ENCODE measurements around the gene MRPL21.

The MRPL21 gene

DNA sequence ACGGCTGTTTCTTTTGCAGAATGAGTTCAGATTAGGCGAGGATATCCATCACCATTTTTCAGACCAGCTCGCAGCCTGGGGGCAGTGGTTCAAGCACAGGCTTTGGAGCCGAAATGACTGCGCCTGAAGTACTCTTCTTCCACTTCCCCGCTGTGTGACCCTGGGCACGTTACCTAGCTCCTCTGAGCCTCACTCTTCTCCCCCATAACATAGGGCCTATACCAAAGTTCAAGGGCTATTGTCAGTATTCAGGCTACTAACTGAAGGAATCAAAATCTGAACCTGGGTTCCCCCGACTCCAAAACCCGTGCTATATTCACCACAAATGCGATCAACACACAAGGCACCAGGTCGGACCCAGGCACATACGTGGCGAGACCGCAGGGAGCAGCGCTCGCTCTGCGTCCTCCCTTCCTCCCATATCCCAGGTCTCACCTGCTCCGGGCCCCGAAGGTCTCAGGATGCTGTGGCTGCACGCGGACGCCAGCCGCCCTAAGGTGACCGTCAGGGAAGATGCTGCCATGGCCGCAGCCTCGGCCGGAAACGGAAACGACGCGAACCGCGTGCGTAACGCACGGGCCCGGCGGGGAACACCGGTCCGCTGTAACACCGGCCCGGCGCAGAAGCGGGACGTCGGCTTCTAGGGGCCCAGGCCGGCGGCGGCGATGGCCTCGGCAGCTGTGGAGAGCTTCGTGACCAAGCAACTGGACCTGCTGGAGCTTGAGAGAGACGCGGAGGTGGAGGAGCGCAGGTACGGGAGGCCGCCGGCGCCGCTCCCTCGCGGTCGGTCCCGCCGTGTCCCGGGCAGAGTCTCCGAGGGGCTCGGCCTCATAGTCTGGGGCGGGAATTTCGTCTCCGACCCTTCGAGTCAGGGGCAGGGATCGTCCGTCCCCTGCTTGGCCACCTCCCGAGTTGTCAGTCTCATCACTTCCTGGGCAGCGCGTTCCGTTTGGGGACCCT lies at the start of gene MRPL21, which contains the start of gene IGHMBP2:
TSS of gene MRPL21 (minus strand) at position 545 of the 960 bp plus-strand sequence. CDS start at position 523, 22 bp downstream.
TSS of gene IGHMBP2 (plus strand) at position 604 of the 960 bp plus-strand sequence. CDS start at position 666, 62 bp downstream.
- peak; percentile 94 for DNase-seq

GRCh38 chr11:68950762-68951161 lies 47.1 kb upstream of the MRPL21 start:
- no peak for DNase-seq

- DNase-seq, result peak; percentile 93
These were observed 46.6 kb upstream of the MRPL21 start for GRCh38 chr11:68950270-68950669.

DNA sequence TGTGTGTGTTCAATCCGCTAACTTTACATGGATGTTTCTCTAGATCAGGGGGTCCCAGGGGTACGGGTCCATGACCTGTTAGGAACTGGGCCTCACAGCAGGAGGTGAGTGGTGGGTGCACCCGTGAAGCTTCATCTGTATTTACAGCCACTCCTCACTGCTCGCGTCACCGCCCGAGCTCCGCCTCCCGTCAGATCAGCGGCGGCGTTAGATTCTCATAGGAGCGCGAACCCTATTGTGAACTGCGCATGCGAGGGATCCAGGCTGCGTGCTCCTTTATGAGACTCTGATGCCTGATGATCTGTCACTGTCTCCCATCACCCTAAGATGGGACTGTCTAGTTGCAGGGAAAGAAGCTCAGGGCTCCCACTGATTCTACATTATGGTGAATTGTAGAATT lies 45.3 kb upstream of the MRPL21 start:
- DNase-seq, result no peak

DNA sequence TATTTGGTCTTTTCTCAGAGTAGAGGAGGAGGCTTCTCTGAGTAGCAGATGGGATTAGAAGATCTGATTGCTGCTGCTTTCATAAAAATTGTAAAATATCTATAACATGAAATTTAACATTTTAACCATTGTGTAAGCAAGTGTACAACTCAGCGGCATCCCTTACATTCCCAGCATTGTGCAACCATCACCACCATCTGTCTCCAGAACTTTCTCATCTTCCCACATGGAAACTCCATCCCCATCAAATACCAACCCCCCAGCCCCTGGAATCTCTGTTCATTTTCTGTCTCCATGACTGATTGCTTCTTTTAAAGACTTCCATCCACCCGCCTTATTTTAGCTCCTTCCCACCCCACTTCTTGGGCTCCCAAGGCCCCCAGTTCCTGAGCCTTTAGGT lies 44.9 kb upstream of the MRPL21 start:
- no peak for DNase-seq

DNA sequence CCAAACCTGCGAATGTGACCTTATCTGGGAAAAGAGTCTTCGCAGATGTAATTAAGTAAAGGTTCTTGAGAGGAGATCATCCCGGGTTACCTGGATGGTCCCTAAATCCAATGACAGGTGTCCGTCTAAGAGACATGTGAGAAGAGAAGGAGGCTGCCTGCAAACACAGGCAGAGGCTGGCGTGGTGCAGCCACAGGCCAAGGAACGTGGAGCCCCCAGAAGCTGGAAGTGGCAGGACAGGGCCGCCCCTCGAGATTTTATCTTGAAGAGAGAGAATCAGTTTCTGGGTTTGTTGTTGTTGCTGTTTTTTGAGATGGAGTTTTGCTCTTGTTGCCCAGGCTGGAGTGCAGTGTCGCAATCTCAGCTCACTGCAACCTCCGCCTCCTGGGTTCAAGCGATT lies 43.5 kb upstream of the MRPL21 start:
- DNase-seq, result no peak

DNA sequence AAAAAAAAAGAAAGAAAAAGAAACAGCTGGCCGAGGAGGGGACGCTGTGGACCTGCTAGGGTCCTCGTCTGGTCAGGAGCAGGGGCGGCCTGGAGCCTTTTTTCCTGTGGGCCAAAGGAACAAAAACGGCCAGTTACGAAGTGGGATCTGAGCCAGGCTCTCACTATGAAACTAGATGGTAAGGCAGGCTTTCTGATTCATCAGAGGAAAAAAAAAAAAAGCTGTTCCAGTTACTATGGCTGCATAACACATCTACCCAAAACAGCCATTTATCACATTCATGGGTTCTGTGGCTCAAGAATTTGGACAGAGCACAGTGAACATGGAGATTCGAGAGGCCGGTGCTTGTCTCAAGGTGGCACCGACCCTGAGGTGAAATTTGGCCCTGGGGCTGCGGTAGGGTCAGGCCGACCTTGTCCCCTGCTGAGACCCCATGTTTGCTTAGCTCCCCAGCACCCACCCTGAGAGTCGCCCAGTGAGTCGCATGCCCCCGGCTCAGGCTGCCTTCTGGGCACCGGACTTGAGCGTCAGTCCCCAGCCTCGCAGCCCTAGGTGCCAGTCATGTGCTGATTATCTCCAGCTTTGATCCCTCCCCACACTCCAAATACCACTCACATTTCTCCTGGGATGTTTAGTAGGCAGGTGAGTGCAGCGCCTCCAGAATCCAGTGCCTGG lies 42.9 kb upstream of the MRPL21 start:
- no peak for DNase-seq

- DNase-seq, result no peak
These were observed 39.2 kb upstream of the MRPL21 start for GRCh38 chr11:68942751-68943271.

GRCh38 chr11:68942095-68942620 lies 38.5 kb upstream of the MRPL21 start:
- DNase-seq, result no peak

DNA sequence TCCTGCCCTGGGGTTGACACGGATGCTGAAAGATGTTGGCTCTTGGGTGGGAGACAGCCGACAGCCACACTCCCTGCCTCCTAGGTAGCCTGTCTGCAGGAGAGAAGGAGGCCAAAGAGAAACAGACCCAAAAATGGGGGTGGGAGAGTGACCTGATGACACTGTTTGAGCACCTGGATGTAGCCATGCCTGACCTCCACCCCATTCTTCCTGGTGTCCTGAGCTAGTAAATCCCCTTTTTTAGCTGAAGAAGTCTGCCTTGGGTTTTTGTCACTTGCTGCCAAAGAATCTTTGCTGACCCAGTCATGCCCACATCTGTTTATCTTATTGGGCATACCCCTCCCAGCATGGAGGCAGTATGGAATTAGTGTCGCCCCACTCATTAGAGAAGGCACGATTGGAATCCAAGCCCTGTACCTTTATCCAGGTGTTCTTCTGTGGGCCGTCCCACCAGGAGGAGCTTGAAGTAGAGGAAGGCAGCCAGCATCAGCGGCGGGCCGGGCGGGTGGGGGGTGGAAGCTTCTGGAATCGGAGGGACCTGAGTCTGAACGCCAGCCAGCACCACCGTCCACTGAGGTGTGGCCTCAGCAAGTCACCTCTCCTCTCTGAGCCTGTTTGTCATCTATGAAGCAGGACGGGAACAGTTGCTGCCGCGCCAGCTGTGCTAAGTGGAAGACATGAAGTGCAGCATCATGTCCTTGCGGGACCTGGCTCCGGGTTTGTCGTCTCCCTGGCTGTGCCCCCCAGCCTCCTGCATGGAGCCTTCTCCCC lies 37.9 kb upstream of the MRPL21 start:
- DNase-seq, result no peak

- DNase-seq, result no peak
These were observed 37.2 kb upstream of the MRPL21 start for GRCh38 chr11:68940651-68941323.

DNA sequence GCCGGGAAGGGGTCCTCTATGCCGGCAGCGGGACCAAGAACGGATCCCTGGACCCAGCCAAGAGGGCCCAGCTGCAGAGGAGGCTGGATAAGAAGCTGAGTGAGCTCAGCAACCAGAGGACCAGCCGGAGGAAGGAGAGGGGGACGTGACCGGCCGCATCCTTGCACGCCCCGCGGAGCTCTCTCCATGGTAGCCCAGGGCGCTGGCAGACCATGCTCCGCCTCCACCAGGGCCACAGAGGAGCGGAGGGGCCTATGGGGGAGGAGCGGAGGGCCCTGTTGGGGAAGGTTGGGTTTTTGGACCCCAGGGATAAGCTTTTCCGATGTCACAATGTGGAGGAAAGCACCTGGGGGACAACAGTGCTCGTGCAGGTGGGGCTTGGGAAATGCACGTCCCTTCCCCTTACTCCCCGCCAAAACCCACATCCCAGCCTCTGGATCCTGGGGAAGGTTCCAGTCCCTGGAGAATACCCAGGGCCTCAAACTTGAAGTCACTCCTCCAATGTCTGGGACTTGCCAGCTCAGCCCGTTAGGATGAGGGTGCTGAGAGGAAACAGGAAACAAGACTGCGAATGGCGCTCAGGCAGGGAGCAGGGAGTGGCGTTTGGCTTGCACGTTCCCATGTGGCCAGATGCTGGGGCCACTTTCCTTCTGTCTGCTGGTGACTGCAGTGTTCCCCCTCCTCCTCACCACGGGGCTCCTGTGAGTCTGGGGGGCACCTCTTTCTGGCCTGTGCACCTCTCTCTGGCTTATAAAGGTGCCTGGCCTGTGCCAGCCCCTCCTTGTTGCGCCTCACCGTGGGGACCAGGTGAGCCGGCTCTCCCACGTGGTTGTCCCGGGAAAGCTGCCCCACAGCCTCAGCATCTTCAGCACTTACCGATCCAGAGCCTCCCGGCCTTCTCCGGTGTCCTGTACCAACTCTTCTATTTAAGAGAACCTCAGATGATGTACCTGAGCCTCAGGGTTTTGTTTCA lies 36.2 kb upstream of the MRPL21 start:
- DNase-seq, result no peak

DNA sequence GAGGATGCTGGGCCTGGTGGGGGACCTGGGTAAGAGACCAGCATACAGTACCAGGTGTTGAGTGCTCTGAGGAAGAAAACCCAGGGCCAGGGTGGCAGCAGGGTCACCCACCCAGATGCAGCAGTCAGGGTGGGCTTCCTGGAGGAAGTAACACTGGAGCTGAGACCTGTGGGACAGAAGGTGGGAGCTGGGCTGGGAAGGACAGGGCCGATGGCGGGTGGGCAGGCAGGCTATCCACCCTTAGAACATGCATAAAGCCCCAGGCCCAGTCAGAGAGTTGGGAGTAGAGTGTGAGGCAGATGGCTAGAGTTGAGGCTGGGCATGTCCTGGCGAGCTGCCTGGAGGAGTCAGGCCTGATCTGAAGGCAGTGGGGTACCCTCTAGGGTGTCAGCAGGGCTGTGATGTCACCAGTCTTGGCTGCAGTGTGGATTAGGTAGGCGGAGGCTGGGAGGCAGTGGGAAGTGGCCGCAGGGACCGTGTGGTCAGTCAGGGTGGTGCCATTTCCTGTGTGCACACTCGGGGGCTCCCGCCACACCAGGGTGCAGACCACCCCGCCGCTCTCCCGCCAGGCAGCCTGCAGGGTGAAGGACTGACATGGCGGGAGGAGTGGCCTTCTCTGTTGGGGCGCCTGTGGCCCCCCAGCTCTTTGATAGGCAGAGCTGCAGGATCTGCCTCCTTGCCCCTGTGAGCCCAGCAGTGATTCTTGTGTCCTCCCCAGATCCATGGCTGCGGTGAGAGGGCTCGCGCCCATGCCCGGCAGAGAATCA lies 35.4 kb upstream of the MRPL21 start:
- DNase-seq, result no peak

DNA sequence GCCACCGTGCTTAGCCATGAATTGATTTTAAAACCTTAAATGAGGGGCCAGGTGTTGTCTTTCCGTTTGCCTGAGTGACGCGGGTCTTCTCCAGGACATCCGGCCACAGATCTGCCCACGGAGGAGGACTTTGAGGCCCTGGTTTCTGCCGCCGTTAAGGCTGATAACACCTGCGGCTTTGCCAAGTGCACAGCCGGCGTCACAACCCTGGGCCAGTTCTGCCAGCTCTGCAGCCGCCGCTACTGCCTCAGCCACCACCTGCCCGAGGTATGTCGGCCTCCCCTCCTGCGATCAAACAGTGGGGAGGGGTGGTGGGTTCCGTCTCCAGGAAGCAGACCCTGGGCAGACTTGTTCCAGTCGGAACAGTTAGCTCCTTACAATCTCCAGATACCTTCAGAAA lies 34.5 kb upstream of the MRPL21 start:
- DNase-seq, result no peak

DNA sequence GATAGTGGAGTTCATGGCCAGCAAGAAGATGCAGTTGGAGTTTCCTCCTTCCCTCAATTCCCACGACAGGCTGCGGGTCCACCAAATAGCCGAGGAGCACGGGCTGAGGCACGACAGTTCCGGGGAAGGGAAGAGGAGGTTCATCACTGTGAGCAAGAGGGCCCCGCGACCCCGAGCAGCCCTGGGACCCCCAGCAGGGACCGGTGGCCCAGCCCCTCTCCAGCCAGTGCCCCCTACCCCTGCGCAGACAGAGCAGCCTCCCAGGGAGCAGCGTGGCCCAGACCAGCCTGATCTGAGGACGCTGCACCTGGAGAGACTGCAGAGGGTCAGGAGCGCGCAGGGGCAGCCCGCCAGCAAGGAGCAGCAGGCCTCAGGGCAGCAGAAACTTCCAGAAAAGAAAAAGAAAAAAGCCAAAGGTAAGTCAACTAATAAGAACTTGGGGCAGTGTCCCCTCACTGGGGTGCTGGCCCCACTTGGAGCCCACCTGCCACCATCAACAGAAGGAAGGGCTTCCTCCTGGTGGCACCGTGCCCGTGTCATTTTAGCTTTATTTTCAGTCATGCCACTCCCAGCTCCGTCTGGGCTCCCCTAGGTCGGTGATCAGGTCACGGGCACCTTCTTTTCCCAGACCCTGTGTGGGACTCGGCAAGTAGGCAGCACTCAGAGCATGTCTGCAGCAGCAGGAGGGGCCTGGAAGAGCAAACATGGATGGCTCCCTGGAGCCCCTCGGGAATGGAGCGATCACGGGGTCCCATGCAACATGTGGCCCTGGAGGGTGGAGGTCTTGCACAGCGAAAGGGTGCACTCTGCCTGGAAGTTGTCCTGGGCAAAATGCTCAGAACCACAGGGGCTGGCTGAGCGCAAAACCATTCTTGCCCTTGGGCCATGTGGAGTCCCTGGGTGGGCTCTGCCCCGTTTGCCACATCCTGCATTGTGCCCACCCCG lies 33.3 kb upstream of the MRPL21 start:
- DNase-seq, result no peak

- DNase-seq, result no peak
These were observed 32.7 kb upstream of the MRPL21 start for GRCh38 chr11:68936358-68936636.

- DNase-seq, result no peak
These were observed 32.1 kb upstream of the MRPL21 start for GRCh38 chr11:68935516-68936357.

DNA sequence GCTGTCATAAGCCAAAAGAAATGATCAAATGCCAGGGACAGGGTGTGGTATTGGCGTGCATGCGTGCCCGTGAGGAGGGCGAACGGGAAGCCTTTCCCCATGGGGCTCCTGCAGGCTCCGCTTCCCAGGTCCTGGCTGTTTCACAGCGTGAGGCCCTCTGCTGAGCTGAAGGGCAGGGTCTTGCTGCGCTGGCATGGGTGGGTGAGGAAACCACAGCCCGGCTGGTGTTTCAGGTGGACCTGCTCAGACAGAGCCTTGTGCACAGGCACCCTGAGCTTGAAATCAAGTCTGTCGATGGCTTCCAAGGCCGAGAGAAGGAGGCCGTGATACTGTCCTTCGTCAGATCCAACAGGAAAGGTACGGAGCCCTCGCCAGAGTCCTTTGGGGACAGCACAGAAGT lies 31.4 kb upstream of the MRPL21 start:
- no peak for DNase-seq

Measured in 8988T (cell line).